PC-3 (cell line): ENCODE data around the gene MEGF6. TPM values are rescaled to one million over a fixed set of nuclear protein-coding genes. Genes with fewer than 3 reads are reported as not detected.

ENCODE experiments used
- ATAC-seq: fragments of 200-7000 bp; cut with Tn5 transposase; 2 replicates; pipeline ENCODE4 v1.9.1; 2020; ENCODE audit warnings: mild to moderate bottlenecking, moderate library complexity
- BruUV-seq: library from RNA; stranded (reverse); fragments of 400-500 nt; replicated peaks from 2 replicates; lab custom pipeline; 2021; lab: Mats Ljungman, UMichigan
- CTCF ChIA-PET: fragments of 300-600 bp; sonication (Branson Sonifier 250); formaldehyde crosslinking; loops from one replicate; lab custom pipeline; 2022; ENCODE audit warnings: antibody characterized with exemption; lab: Charles Lee
- POLR2A ChIA-PET: fragments of 300-600 bp; sonication (Branson Sonifier 250); formaldehyde crosslinking; loops from one replicate; lab custom pipeline; 2022; ENCODE audit warnings: antibody characterized with exemption; ENCODE audit not compliant: unreplicated experiment; lab: Charles Lee
- DNase-seq: peaks from one replicate; pipeline ENCODE4 v3.0.0-alpha.2; 2015
- H2AFZ ChIP-seq: fragments of 300-600 bp; sonication (generic); 2 replicates; pipeline ENCODE4 v1.6.0; 2016; ENCODE audit warnings: antibody characterized with exemption, low read length
- H3F3A ChIP-seq: fragments of 300-600 bp; sonication (generic); one replicate; pipeline ENCODE4 v1.6.0; 2017; ENCODE audit warnings: antibody characterized with exemption, low read length, control low read depth, mild to moderate bottlenecking; ENCODE audit not compliant: unreplicated experiment
- H3K27ac ChIP-seq: fragments of 300-600 bp; sonication (generic); 2 replicates; pipeline ENCODE4 v1.5.1; 2016; ENCODE audit warnings: mild to moderate bottlenecking, low read length
- H3K27me3 ChIP-seq: fragments of 300-600 bp; sonication (generic); 2 replicates; pipeline ENCODE4 v1.6.1; 2016; ENCODE audit warnings: low read length, mixed read lengths
- H3K36me3 ChIP-seq: fragments of 300-600 bp; sonication (generic); 2 replicates; pipeline ENCODE4 v1.6.1; 2016; ENCODE audit warnings: low read depth, mixed run types, low read length, mixed read lengths
- H3K4me1 ChIP-seq: fragments of 300-600 bp; sonication (generic); 2 replicates; pipeline ENCODE4 v1.5.1; 2016; ENCODE audit warnings: low read length; ENCODE audit not compliant: insufficient read depth
- H3K4me2 ChIP-seq: fragments of 300-600 bp; sonication (generic); 2 replicates; pipeline ENCODE4 v1.6.0; 2016; ENCODE audit warnings: low read length
- H3K4me3 ChIP-seq: fragments of 300-600 bp; sonication (generic); 2 replicates; pipeline ENCODE4 v1.5.1; 2016; ENCODE audit warnings: mild to moderate bottlenecking, low read length, mixed read lengths
- H3K79me2 ChIP-seq: fragments of 300-600 bp; sonication (generic); 2 replicates; pipeline ENCODE4 v1.6.1; 2017; ENCODE audit warnings: low read length, mixed read lengths
- H3K9ac ChIP-seq: fragments of 300-600 bp; sonication (generic); 2 replicates; pipeline ENCODE4 v1.6.0; 2016; ENCODE audit warnings: mild to moderate bottlenecking, low read length
- H3K9me2 ChIP-seq: fragments of 300-600 bp; sonication (generic); replicated peaks from 2 replicates; pipeline ENCODE4 v1.6.1; 2016; ENCODE audit warnings: mixed run types, low read length, mixed read lengths
- H3K9me3 ChIP-seq: fragments of 300-600 bp; sonication (generic); 2 replicates; pipeline ENCODE4 v1.6.1; 2016; ENCODE audit warnings: low read length, mixed read lengths
- H4K20me1 ChIP-seq: fragments of 300-600 bp; sonication (generic); 2 replicates; pipeline ENCODE4 v1.6.1; 2016; ENCODE audit warnings: low read length, mixed read lengths
- CTCF ChIP-seq: fragments of 300-600 bp; sonication (generic); conservative IDR thresholded peaks from 2 replicates; pipeline ENCODE4 v1.5.1; 2017; ENCODE audit warnings: antibody characterized with exemption, low read depth, mild to moderate bottlenecking, low read length
- EZH2 ChIP-seq: fragments of 300-600 bp; sonication (generic); IDR thresholded peaks from one replicate; pipeline ENCODE4 v1.6.1; 2017; ENCODE audit warnings: antibody characterized with exemption, mild to moderate bottlenecking, low read length; ENCODE audit not compliant: unreplicated experiment
- EZH2phosphoT487 ChIP-seq: fragments of 300-600 bp; sonication (generic); IDR thresholded peaks from 2 replicates; pipeline ENCODE4 v1.6.1; 2018; ENCODE audit warnings: mild to moderate bottlenecking, antibody characterized with exemption, low read length, borderline replicate concordance
- intact Hi-C: fragments of 100-400 bp; cut with micrococcal nuclease; formaldehyde crosslinking; loops from 2 replicates; pipeline ENCODE4 v1.9.0; 2023
- total RNA-seq: library from RNA; depleted of rRNA; stranded (reverse); fragments of >200 nt; gene quantifications from 2 replicates; pipeline ENCODE4 v1.2.3, GENCODE V29; 2014

MEGF6 gene
- total RNA-seq, 1 experiment from 2014 or later: 32.5 TPM

- ATAC-seq: no peak
- Histone ChIP-seq H3K4me3 (no peak overlapping the region), H3K9ac (no peak overlapping the region), H3K9me3 (no peaks in the 10 kb centered on the region), H4K20me1 (no peaks in the 10 kb centered on the region), H3K27me3 (no peaks in the 10 kb centered on the region), H3K9me2 (no peaks in the 10 kb centered on the region), H3K4me1 (peaks cover 37% of the 10 kb centered on the region), H3F3A (no peaks in the 10 kb centered on the region), H3K27ac (no peak overlapping the region), H3K4me2 (no peak overlapping the region), H2AFZ (no peak overlapping the region), H3K79me2 (peaks cover 19% of the 10 kb centered on the region), H3K36me3 (no peaks in the 10 kb centered on the region)
- CTCF ChIA-PET: no interaction called here
- no peak for DNase-seq
- no TSS peak for BruUV-seq
- TF ChIP-seq CTCF: no peak
- TF ChIP-seq EZH2phosphoT487: no peak
- no peak for TF ChIP-seq EZH2
- intact Hi-C loops: no loop called here
- POLR2A ChIA-PET: no interaction called here
Observed at GRCh38 chr1:3456964-3457909, 154.1 kb downstream of the MEGF6 start.

GRCh38 chr1:3456449-3456963 lies 154.8 kb downstream of the MEGF6 start:
- no peaks in the 10 kb centered on the region for H4K20me1 ChIP-seq
- H3K27ac ChIP-seq: no peak overlapping the region
- POLR2A ChIA-PET: no interaction called here
- peaks cover 37% of the 10 kb centered on the region for H3K4me1 ChIP-seq
- no peak for DNase-seq
- H3K9ac ChIP-seq: no peak overlapping the region
- H3K9me2 ChIP-seq: no peaks in the 10 kb centered on the region
- H2AFZ ChIP-seq: no peak overlapping the region
- no peaks in the 10 kb centered on the region for H3K27me3 ChIP-seq
- CTCF ChIA-PET: no interaction called here
- H3K4me2 ChIP-seq: no peak overlapping the region
- H3F3A ChIP-seq: no peaks in the 10 kb centered on the region
- H3K9me3 ChIP-seq: no peaks in the 10 kb centered on the region
- TF ChIP-seq EZH2phosphoT487: no peak
- TF ChIP-seq CTCF: no peak
- no peak for TF ChIP-seq EZH2
- no peaks in the 10 kb centered on the region for H3K36me3 ChIP-seq
- H3K4me3 ChIP-seq: no peak overlapping the region
- ATAC-seq: no peak
- H3K79me2 ChIP-seq: peaks cover 17% of the 10 kb centered on the region
- intact Hi-C loops: no loop called here
- no TSS peak for BruUV-seq
